Measurements from ENCODE around the gene PRRT4.

GRCh38 chr7:128399991-128400390, 38.5 kb upstream of the PRRT4 start:
- TF ChIP-seq CTCF (IDR thresholded peaks at IDR 0.05), result no peak
- TF ChIP-seq POLR2A (IDR thresholded peaks at IDR 0.05), result no peak
